ENCODE data around the gene GFOD1. TPM values are rescaled to one million over a fixed set of nuclear protein-coding genes. Genes with fewer than 3 reads are reported as not detected.

The GFOD1 gene
- total RNA-seq, 4 donors from 2014 or later, result 21.8 to 49.4 (median 31.1) TPM

DNA sequence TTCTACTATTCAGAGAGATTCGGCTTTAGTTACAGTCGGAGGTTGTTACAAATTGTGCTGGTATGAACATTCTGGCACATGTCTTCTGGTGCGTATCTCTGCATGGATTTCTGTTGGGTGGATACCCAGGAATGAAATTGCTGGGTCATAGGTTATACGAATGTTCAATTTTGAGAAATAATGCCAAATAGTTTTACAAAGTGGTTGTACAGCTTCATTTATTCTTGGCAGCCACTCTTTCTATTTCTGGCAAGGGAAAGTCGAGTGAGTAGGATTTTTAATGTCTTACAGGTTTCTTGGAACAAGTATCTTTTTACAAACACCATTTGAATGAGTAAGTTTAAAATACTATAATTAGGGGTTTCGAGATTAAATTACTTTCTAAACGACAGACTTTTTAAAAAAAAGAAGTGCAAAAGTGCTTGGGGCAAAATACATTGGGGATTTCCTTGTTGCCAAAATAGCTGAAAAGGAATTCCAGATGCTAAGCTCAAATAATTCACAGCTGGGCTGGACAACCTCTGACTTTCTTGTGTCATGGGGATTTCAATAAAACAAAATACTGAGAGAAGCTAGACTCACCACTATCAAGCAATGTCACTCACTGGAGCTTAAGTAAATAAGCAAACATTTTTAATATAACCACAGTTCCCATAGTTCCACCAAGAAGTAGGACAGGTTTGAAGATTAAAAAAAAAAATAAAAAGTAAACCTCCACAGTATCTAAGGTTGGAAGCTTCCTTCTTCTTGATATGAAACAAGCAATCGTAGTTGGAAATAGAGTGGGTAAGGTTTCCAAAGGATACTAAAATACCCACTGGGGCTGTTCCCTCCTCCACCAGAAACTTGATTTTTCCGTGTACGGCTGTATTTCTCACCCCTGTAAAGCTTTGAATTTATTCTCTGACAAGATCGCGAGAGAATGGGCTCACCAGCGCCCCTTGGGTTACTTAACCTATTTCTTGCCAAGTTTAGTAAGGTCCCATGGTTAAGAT lies 21.6 kb upstream of the GFOD1 start:
- Histone ChIP-seq H3K9me3 (no peaks in the 10 kb centered on the region), H3K27ac (peak overlapping the region in 2 of 4 donors; percentile 32 to 63), H3K4me1 (peaks cover 0 to 13% (median 0%) of the 10 kb centered on the region in 4 donors), H3K36me3 (no peaks in the 10 kb centered on the region), H3K4me3 (no peak overlapping the region), H3K27me3 (no peaks in the 10 kb centered on the region)
- 35 to 42% methylated on average over 13 of the region's 13 CpGs for WGBS, 2 donors
- DNase-seq (ENCODE audit: low spot score in 2 of 2), result no peak
- TF ChIP-seq POLR2A (IDR thresholded peaks at IDR 0.05), result no peak
- peak in 1 of 2 donors; percentile 57 for TF ChIP-seq EP300 (IDR thresholded peaks at IDR 0.05)
- no peak for TF ChIP-seq CTCF (IDR thresholded peaks at IDR 0.05)

DNA sequence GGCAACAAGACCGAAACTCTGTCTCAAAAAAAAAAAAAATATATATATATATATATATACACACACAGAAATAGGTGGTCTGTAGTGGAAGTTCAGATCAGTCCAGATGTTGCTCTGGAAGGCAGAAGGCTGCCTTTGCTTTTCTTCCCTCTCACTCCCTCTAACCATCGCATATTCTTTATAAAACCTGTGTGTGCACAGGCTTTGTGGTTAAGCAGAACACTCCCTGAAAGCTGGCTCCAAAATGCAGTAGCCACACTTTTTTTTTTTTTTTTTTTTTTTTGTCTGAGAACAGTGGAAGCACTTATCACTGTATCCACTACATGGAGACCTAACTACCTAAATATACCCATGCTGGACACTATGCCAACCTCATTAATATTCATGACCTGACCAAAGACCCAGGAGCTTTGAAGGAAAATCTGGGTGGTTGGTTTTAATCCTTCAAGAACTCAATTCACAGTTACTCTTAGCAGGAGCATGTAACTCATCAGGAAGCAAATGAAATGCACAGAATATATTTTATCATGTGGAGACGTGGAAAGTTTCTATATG lies 20.0 kb upstream of the GFOD1 start:
- 70 to 73% methylated on average over 3 of the region's 3 CpGs for WGBS, 2 donors
- DNase-seq (ENCODE audit: low spot score in 2 of 2), result no peak
- H3K4me1 ChIP-seq, result peaks cover 0 to 13% (median 0%) of the 10 kb centered on the region in 4 donors
- H3K27ac ChIP-seq, result no peak overlapping the region
- no peaks in the 10 kb centered on the region for H3K27me3 ChIP-seq
- no peak overlapping the region for H3K4me3 ChIP-seq
- no peaks in the 10 kb centered on the region for H3K36me3 ChIP-seq
- no peaks in the 10 kb centered on the region for H3K9me3 ChIP-seq
- no peak for TF ChIP-seq CTCF (IDR thresholded peaks at IDR 0.05)

DNA sequence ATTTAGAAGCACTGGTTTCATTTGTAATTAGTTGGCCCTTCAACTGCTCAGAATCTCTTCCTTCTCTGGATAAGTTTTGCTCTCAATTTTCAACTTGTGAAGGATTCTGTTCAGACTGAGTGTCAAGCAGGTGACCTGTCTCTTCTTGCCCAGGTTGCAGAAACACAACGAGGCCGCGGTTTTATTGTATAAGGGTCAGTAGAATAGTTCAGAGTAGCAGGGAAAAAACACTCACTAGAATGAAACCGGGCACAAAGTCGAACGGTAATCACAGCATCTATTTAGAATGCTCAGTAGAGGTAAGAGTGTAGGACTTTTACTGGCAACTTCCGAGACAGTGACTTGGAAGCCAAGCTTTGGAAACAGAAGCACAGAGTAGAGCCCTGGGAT lies 17.9 kb upstream of the GFOD1 start:
- DNase-seq (ENCODE audit: low spot score in 2 of 2), result no peak
- WGBS, 2 donors, result 87 to 91% methylated on average over 7 of the region's 7 CpGs
- Histone ChIP-seq H3K27ac (no peak overlapping the region), H3K27me3 (no peaks in the 10 kb centered on the region), H3K4me1 (peaks cover 0 to 13% (median 0%) of the 10 kb centered on the region in 4 donors), H3K9me3 (no peaks in the 10 kb centered on the region), H3K4me3 (no peak overlapping the region), H3K36me3 (no peaks in the 10 kb centered on the region)
- no peak for TF ChIP-seq CTCF (IDR thresholded peaks at IDR 0.05)
- no peak for TF ChIP-seq EP300 (IDR thresholded peaks at IDR 0.05)
- no peak for TF ChIP-seq POLR2A (IDR thresholded peaks at IDR 0.05)

DNA sequence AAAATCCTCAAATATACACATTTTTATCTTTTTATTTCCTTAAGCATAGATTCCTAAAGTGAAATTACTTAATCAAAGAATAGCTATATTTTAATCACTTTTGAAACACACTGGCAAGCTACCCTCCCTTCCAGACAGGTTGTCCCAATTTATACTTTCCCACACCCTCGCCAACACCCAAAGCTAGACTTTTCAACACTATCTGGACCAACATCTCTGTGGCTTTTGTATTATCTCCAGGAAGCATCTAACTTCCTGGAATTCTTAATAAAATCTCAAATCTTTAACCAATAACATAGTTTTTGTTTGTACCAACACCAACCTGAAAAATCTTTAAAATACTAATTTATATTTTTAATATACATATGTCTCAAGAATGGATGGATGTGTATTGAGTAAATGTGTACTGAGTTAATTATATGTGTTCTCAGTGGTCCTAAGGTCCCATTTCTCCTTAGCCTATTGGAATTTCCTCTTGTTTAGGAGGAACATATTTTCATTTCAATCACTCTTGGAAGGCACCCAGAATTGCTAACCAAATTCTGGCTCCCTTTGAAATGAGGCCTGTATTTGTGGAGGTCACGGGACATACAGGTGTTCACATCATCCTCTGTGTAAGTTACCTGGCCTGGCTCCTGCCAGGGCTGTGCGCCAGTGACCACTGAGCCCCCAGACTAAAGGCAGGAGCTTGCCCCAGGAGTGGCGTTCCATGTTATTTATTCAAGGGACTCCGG lies 17.4 kb upstream of the GFOD1 start:
- Histone ChIP-seq H3K27me3 (no peaks in the 10 kb centered on the region), H3K9me3 (no peaks in the 10 kb centered on the region), H3K36me3 (no peaks in the 10 kb centered on the region), H3K4me1 (peaks cover 0 to 13% (median 0%) of the 10 kb centered on the region in 4 donors), H3K27ac (no peak overlapping the region), H3K4me3 (no peak overlapping the region)
- DNase-seq (ENCODE audit: low spot score in 2 of 2), result no peak
- TF ChIP-seq CTCF (IDR thresholded peaks at IDR 0.05) (no peak), EP300 (IDR thresholded peaks at IDR 0.05) (no peak)
- WGBS, 2 donors, result 74 to 76% methylated on average over 5 of the region's 5 CpGs
